ENCODE results near the gene MFN2.

Gene MFN2

GRCh38 chr1:11989669-11990068 is 9.4 kb downstream of the MFN2 start:
- H3K36me3 ChIP-seq (ENCODE audit: control insufficient read depth in 2 of 2, insufficient read depth in 1 of 2, low read length in 2 of 2), result peaks cover 28 to 88% of the 10 kb centered on the region in 2 experiments
- no peak overlapping the region for H3K4me3 ChIP-seq (ENCODE audit: low read depth, low read length)
- POLR2A ChIA-PET, result no interaction called here
- H3K9me3 ChIP-seq (ENCODE audit: control insufficient read depth, insufficient read depth, low read depth, low read length), result no peaks in the 10 kb centered on the region
- CTCF ChIA-PET, result no interaction called here
- no peaks in the 10 kb centered on the region for H3K4me1 ChIP-seq (ENCODE audit: control insufficient read depth, insufficient read depth, low read length)
- no peak overlapping the region for H3K27ac ChIP-seq (ENCODE audit: extremely low read depth, low read depth, low read length)
- TF ChIP-seq ZNF660 (tag by site-specific recombination; IDR thresholded peaks at IDR 0.05) (no peak), ZSCAN30 (tag by site-specific recombination; IDR thresholded peaks at IDR 0.05) (no peak), PRDM4 (tag by site-specific recombination; IDR thresholded peaks at IDR 0.05) (no peak), ZNF146 (tag by site-specific recombination; IDR thresholded peaks at IDR 0.05) (no peak), ZIC2 (tag by site-specific recombination; IDR thresholded peaks at IDR 0.05) (no peak), PBX3 (CRISPR knock-in tag; IDR thresholded peaks at IDR 0.05) (no peak), ZBTB20 (tag by site-specific recombination; IDR thresholded peaks at IDR 0.05) (no peak), ZNF610 (tag by site-specific recombination; IDR thresholded peaks at IDR 0.05; ENCODE audit: borderline replicate concordance) (no peak), ELK4 (IDR thresholded peaks at IDR 0.05; ENCODE audit: borderline replicate concordance, low read depth, low read length) (no peak), ZNF623 (tag by site-specific recombination; IDR thresholded peaks at IDR 0.05) (no peak), ZNF704 (tag by site-specific recombination; IDR thresholded peaks at IDR 0.05) (no peak), RBAK (tag by site-specific recombination; IDR thresholded peaks at IDR 0.05) (no peak)

- no peak overlapping the region for H3K4me3 ChIP-seq (ENCODE audit: low read depth, low read length)
- no peaks in the 10 kb centered on the region for H3K9me3 ChIP-seq (ENCODE audit: control insufficient read depth, insufficient read depth, low read depth, low read length)
- ChIA-PET POLR2A (no interaction called here), CTCF (interaction anchor here (1.2 kb wide), 1 partner anchor 13 kb away, joined by 4 read pairs; no protein-coding TSS in a partner anchor)
- H3K36me3 ChIP-seq (ENCODE audit: control insufficient read depth in 2 of 2, insufficient read depth in 1 of 2, low read length in 2 of 2), result peaks cover 30 to 89% of the 10 kb centered on the region in 2 experiments
- no peak for TF ChIP-seq ZXDB (tag by site-specific recombination; IDR thresholded peaks at IDR 0.05)
- no peak for TF ChIP-seq ZNF112 (tag by site-specific recombination; IDR thresholded peaks at IDR 0.05)
- TF ChIP-seq ZNF544 (tag by site-specific recombination; IDR thresholded peaks at IDR 0.05), result no peak
- no peak for TF ChIP-seq ZNF10 (tag by site-specific recombination; IDR thresholded peaks at IDR 0.05)
- TF ChIP-seq ZNF121 (tag by site-specific recombination; IDR thresholded peaks at IDR 0.05), result no peak
- TF ChIP-seq ZNF221 (tag by site-specific recombination; IDR thresholded peaks at IDR 0.05; ENCODE audit: borderline replicate concordance), result no peak
- no peak for TF ChIP-seq ZBTB11 (tag by site-specific recombination; conservative IDR thresholded peaks at IDR 0.05; ENCODE audit: low read depth)
- no peak for TF ChIP-seq ZNF350 (tag by site-specific recombination; IDR thresholded peaks at IDR 0.05)
- no peaks in the 10 kb centered on the region for H3K4me1 ChIP-seq (ENCODE audit: control insufficient read depth, insufficient read depth, low read length)
- no peak overlapping the region for H3K27ac ChIP-seq (ENCODE audit: extremely low read depth, low read depth, low read length)
Observed at GRCh38 chr1:11990303-11991032, 10.2 kb downstream of the MFN2 start.
